BJ (cell line): ENCODE results near the gene HOXD8. TPM values are rescaled to one million over a fixed set of nuclear protein-coding genes. Genes with fewer than 3 reads are reported as not detected.

Experiments used
- CTCF ChIA-PET: fragments of 350-600 bp; formaldehyde crosslinking; extraction: SDS; loops from one replicate; lab custom pipeline; 2021; ENCODE audit warnings: antibody characterized with exemption, inconsistent platforms; lab: Yijun Ruan, JAX
- POLR2A ChIA-PET: fragments of 300-600 bp; sonication (Branson Sonifier 250); formaldehyde crosslinking; extraction: SDS; loops from one replicate; lab custom pipeline; 2021; ENCODE audit warnings: antibody characterized with exemption; lab: Charles Lee
- DNase-seq: peaks from one replicate; pipeline ENCODE4 v3.0.0-alpha.2; 2011; ENCODE audit warnings: low read depth
- H3K27me3 ChIP-seq: 2 replicates; pipeline ENCODE4 v1.6.0; 2011; ENCODE audit warnings: low read length; ENCODE audit not compliant: control insufficient read depth, insufficient read depth
- H3K36me3 ChIP-seq: 2 replicates; pipeline ENCODE4 v1.5.1; 2011; ENCODE audit warnings: low read length; ENCODE audit not compliant: control insufficient read depth, insufficient read depth
- H3K4me3 ChIP-seq: 2 replicates; pipeline ENCODE4 v1.5.1; 2011; ENCODE audit warnings: low read depth, mild to moderate bottlenecking, control low read depth, low read length
- CTCF ChIP-seq: IDR thresholded peaks from 2 replicates; pipeline ENCODE4 v1.5.1; 2011; ENCODE audit warnings: low read depth, mild to moderate bottlenecking, control low read depth, inconsistent platforms, low read length, moderate library complexity; ENCODE audit not compliant: insufficient read depth
- polyA plus RNA-seq: library from polyadenylated mRNA; depleted of rRNA; stranded (reverse); fragments of >200 nt; gene quantifications from 2 replicates; pipeline ENCODE4 v1.2.3, GENCODE V29; 2011

HOXD8 gene
- polyA plus RNA-seq, 1 experiment = 0.86 TPM

DNA sequence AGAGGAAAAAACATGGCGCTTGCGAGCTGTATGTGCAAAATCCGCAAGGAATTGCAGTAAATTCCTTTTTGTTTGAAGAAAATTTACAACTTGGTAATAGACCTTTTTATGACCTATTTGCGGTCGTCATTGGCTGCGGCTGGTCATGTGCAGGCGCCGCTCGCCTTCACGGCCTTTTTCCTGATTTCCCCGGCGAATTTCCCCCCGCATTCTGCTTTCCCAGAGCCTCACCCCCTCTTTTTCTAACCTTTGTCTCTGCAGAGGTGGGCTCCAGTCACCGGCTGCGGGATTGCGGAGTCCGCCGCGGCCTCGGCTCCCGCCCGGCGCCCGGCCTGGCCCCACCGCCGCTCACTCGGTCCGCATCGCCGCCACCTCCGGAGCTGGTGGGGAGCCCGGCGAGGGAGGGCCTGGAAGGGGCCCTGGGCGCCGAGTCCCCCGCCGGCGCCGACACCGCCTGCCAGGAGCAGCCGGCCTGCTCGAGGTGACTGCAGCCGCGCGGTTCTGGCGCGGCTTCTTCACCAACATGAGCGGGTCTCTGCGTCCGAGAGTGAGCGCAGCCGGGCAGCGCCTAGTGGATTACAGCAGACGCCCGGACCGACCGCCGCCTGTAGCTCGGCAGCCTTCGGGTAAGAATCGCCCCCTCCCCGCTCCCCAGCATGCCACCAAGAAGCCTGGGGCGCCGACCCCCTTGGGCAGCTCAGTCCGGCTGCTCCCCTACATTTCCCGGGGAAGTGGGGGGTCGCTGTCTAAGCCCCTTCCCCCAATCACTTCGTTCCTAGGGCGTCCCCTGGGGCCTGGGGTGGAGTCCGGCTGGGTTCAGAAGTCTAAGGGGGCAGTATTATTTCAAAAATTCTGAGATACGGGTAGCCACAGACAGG lies 7.1 kb downstream of the HOXD8 start:
- Histone ChIP-seq H3K36me3 (no peaks in the 10 kb centered on the region), H3K27me3 (peaks cover 48% of the 10 kb centered on the region), H3K4me3 (peak overlapping the region; percentile 40)
- no peak for TF ChIP-seq CTCF
- POLR2A ChIA-PET = interaction anchor here (0.7 kb wide), 1 partner anchor 14 kb away, joined by 3 read pairs; the partner anchor contains the start of gene HOXD9
- DNase-seq = no peak
- CTCF ChIA-PET = interaction anchor here (0.8 to 4.4 kb wide), 9 partner anchors 9 to 1004 kb away, joined by 3 to 24 read pairs (median 4); no protein-coding TSS in a partner anchor

- CTCF ChIA-PET = interaction anchor here (0.9 to 4.7 kb wide), 7 partner anchors 10 to 515 kb away, joined by 3 to 92 read pairs (median 5); no protein-coding TSS in a partner anchor
Measured at GRCh38 chr2:176137252-176137580, 7.7 kb downstream of the HOXD8 start.

DNA sequence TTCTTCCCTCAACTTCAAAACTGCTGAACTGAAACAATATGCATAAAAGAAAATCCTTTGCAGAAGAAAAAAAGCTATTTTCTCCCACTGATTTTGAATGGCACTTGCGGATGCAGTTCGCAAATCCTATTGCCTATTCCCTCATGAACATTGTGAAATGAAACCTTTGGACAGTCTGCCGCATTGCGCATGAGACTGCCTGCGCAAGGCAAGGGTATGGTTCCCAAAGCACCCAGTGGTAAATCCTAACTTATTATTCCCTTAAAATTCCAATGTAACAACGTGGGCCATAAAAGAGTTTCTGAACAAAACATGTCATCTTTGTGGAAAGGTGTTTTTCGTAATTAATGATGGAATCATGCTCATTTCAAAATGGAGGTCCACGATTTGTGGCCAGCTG lies 8.4 kb downstream of the HOXD8 start:
- ChIA-PET POLR2A (no interaction called here), CTCF (interaction anchor here (1.6 to 8.7 kb wide), 5 partner anchors 11 to 514 kb away, joined by 8 to 110 read pairs (median 72); no protein-coding TSS in a partner anchor)
- no peak for DNase-seq
- no peak overlapping the region for H3K4me3 ChIP-seq
- no peaks in the 10 kb centered on the region for H3K36me3 ChIP-seq
- no peak for TF ChIP-seq CTCF
- H3K27me3 ChIP-seq = peaks cover 42% of the 10 kb centered on the region

More at GRCh38 chr2:176137252-176137580, 7.7 kb downstream of the HOXD8 start:
- POLR2A ChIA-PET = no interaction called here
- Histone ChIP-seq H3K36me3 (no peaks in the 10 kb centered on the region), H3K4me3 (peak overlapping the region; percentile 40), H3K27me3 (peaks cover 46% of the 10 kb centered on the region)
- DNase-seq = no peak
- TF ChIP-seq CTCF = no peak

DNA sequence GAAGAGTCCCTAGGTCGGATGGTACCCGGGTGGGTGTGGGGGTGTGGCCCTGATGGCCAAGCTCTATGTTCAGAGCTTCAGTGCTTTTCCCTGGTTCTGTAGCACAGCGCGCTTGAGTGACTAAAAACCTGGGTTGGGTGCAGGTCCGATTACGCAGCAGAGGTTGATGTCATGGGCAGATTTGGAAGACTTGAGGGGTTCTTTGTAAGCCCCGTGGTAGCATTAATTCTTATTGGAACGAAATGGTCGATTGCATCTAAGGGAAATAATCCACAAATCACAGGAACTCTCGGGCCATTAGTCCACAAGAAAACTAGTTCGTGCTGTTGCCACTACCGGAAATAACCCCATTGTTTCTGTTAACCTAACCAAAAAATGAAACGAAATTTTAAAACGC lies 9.0 kb downstream of the HOXD8 start:
- peaks cover 38% of the 10 kb centered on the region for H3K27me3 ChIP-seq
- DNase-seq = no peak
- no peak for TF ChIP-seq CTCF
- no peak overlapping the region for H3K4me3 ChIP-seq
- CTCF ChIA-PET = interaction anchor here (1.1 to 8.7 kb wide), 8 partner anchors 8 to 513 kb away, joined by 3 to 110 read pairs (median 48); partner anchors contain the start of gene HOXD8
- POLR2A ChIA-PET = no interaction called here
- no peaks in the 10 kb centered on the region for H3K36me3 ChIP-seq

DNA sequence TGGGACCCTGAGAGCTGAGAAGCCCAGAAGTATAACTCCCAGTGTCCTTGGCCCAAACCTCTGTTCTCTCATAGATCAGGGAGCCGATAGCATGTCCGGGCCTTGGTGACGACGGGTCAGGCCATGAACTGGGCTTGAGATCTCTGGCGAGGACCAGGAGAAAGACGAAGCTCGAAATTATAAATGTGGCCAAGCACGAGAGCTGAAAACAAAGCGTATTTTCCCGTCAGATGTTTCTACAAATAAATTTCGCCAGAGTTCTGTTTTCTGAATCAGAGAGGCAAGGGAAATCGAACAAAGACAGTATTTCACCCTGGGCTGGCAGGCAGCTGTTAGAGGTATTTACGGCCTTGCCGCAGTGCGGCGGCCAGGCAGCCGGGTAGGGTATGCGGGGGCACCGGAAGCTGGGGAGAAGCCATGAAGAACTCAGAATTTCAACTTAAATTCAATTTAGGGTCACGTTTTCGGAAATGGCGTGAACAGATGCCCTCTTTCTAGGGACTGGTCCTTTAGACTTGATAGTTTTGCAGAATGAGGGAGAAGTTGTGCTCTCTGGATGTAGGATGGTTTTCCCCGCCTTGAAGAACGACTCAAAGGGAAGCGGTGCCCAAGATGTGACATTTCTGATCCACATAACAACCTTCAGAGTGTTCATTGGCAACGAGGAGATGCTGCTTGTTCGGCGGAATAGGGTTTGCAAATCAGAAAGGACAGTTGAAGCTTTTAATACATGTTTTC lies 9.6 kb downstream of the HOXD8 start:
- Histone ChIP-seq H3K4me3 (no peak overlapping the region), H3K36me3 (no peaks in the 10 kb centered on the region), H3K27me3 (peaks cover 41% of the 10 kb centered on the region)
- TF ChIP-seq CTCF = no peak
- DNase-seq = no peak
- ChIA-PET CTCF (interaction anchor here (0.7 to 8.7 kb wide), 21 partner anchors 9 to 1140 kb away, joined by 3 to 110 read pairs (median 9); partner anchors contain the start of gene HOXD8), POLR2A (no interaction called here)
